ENCODE results near the gene RBPMS2. TPM values are rescaled to one million over a fixed set of nuclear protein-coding genes. Genes with fewer than 3 reads are reported as not detected.

Gene RBPMS2
- total and polyA plus RNA-seq, 2 donors (not counting 1 experiment from before 2014, with no cell fraction given): 0.47 to 0.63 TPM

DNA sequence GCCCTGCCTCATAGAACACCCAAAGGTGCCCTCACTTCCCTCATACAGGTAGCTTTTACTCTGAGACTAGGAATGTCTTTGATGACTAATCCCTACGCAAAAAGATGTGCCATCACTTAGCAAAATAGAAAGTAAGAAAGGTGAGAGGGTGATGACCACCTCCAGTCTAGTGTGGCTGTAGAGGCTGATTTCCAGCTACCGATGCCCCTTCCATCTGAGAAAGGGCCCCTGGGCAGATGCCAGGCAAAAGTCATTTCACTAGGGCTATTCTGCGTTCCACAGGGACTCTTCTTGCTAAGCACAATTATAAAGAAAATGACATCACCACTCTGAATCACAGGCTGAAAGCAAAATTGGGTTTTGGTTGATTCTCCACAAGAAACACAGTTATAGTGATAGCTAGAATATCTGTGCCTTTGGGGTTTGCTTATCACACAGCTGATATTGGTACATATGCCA, 77.4 kb downstream of the RBPMS2 start:
- Histone ChIP-seq H4K20me1 (ENCODE audit: control insufficient read depth, insufficient read depth, low read length, poor library complexity, severe bottlenecking) (peaks cover 26% of the 10 kb centered on the region), H3K27me3 (replicated peaks in 1 of 4; ENCODE audit: control extremely low read depth in 1 of 4, control insufficient read depth in 3 of 4, insufficient read depth in 4 of 4, low read length in 3 of 4) (no peaks in the 10 kb centered on the region), H3K79me2 (ENCODE audit: control insufficient read depth, insufficient read depth, low read length) (peaks cover 69% of the 10 kb centered on the region), H3K27ac (ENCODE audit: low read length in 2 of 2) (peak overlapping the region in 1 of 2 donors; percentile 90), H3K4me3 (ENCODE audit: control extremely low read depth in 1 of 5, extremely low read depth in 1 of 5, insufficient read depth in 1 of 5, low read depth in 2 of 5, low read length in 4 of 5) (no peak overlapping the region), H2AFZ (ENCODE audit: insufficient read depth, low read depth, low read length, poor library complexity, severe bottlenecking) (no peak overlapping the region), H3K36me3 (replicated peaks in 1 of 2; ENCODE audit: control extremely low read depth in 1 of 2, control insufficient read depth in 1 of 2, extremely low read depth in 1 of 2, insufficient read depth in 2 of 2, low read length in 1 of 2) (peaks cover 2 to 10% of the 10 kb centered on the region in 2 experiments), H3K9me3 (ENCODE audit: control extremely low read depth in 1 of 3, control insufficient read depth in 2 of 3, insufficient read depth in 1 of 3, low read length in 2 of 3) (no peaks in the 10 kb centered on the region), H3K4me1 (ENCODE audit: control insufficient read depth in 2 of 2, insufficient read depth in 2 of 2, low read length in 2 of 2) (peaks cover 67% of the 10 kb centered on the region in 2 donors), H3K4me2 (replicated peaks; ENCODE audit: low read depth, low read length, poor library complexity, severe bottlenecking) (no peak overlapping the region), H3K9ac (ENCODE audit: low read length) (no peak overlapping the region)
- Mint-ChIP-seq H3K9me3 (ENCODE audit: insufficient read depth) (no peaks in the 10 kb centered on the region), H3K4me3 (no peak overlapping the region), H3K4me1 (peaks cover 82% of the 10 kb centered on the region), H3K27ac (peak overlapping the region; percentile 62), H3K27me3 (no peaks in the 10 kb centered on the region)
- no peak for DNase-seq
- ATAC-seq (ENCODE audit: low read depth): no peak
- no peak for TF ChIP-seq EZH2 (IDR thresholded peaks at IDR 0.05; ENCODE audit: borderline replicate concordance, insufficient read depth, low read depth, low read length, poor library complexity, severe bottlenecking)
- no peak for TF ChIP-seq CTCF (IDR thresholded peaks at IDR 0.05)
- ChIA-PET CTCF (interaction anchor here (0.6 to 25.3 kb wide), 5 partner anchors 12 to 290 kb away, joined by 3 to 549 read pairs (median 4); no protein-coding TSS in a partner anchor), POLR2A (interaction anchor here (0.6 kb wide), 1 partner anchor 282 kb away, joined by 8 read pairs; no protein-coding TSS in a partner anchor)
- WGBS (ENCODE audit: insufficient coverage): 96% methylated on average over 2 of the region's 3 CpGs
- intact Hi-C loops (cut with micrococcal nuclease): no loop called here

GRCh38 chr15:64696481-64696880, 78.9 kb downstream of the RBPMS2 start:
- peaks cover 15% of the 10 kb centered on the region for H4K20me1 ChIP-seq (ENCODE audit: control insufficient read depth, insufficient read depth, low read length, poor library complexity, severe bottlenecking)
- no peaks in the 10 kb centered on the region for H3K9me3 ChIP-seq (ENCODE audit: control extremely low read depth in 1 of 3, control insufficient read depth in 2 of 3, insufficient read depth in 1 of 3, low read length in 2 of 3)
- no peak overlapping the region for H3K9ac ChIP-seq (ENCODE audit: low read length)
- H3K27me3 ChIP-seq (replicated peaks in 1 of 4; ENCODE audit: control extremely low read depth in 1 of 4, control insufficient read depth in 3 of 4, insufficient read depth in 4 of 4, low read length in 3 of 4): no peaks in the 10 kb centered on the region
- H3K4me3 Mint-ChIP-seq: no peak overlapping the region
- TF ChIP-seq EZH2 (IDR thresholded peaks at IDR 0.05; ENCODE audit: borderline replicate concordance, insufficient read depth, low read depth, low read length, poor library complexity, severe bottlenecking) (no peak), CTCF (IDR thresholded peaks at IDR 0.05) (no peak)
- ATAC-seq (ENCODE audit: low read depth) (no peak), DNase-seq (no peak)
- H3K4me2 ChIP-seq (replicated peaks; ENCODE audit: low read depth, low read length, poor library complexity, severe bottlenecking): no peak overlapping the region
- no peaks in the 10 kb centered on the region for H3K27me3 Mint-ChIP-seq
- peaks cover 69% of the 10 kb centered on the region for H3K79me2 ChIP-seq (ENCODE audit: control insufficient read depth, insufficient read depth, low read length)
- H3K4me3 ChIP-seq (ENCODE audit: control extremely low read depth in 1 of 5, extremely low read depth in 1 of 5, insufficient read depth in 1 of 5, low read depth in 2 of 5, low read length in 4 of 5): no peak overlapping the region
- no peak overlapping the region for H2AFZ ChIP-seq (ENCODE audit: insufficient read depth, low read depth, low read length, poor library complexity, severe bottlenecking)
- POLR2A ChIA-PET: no interaction called here
- no CpG with 5 or more reads among the region's 3 CpGs for WGBS (ENCODE audit: insufficient coverage)
- H3K36me3 ChIP-seq (replicated peaks in 1 of 2; ENCODE audit: control extremely low read depth in 1 of 2, control insufficient read depth in 1 of 2, extremely low read depth in 1 of 2, insufficient read depth in 2 of 2, low read length in 1 of 2): peaks cover 2 to 14% of the 10 kb centered on the region in 2 experiments
- peak overlapping the region in 1 of 2 donors; percentile 90 for H3K27ac ChIP-seq (ENCODE audit: low read length in 2 of 2)
- peak overlapping the region; percentile 62 for H3K27ac Mint-ChIP-seq
- peaks cover 59 to 66% of the 10 kb centered on the region in 2 donors for H3K4me1 ChIP-seq (ENCODE audit: control insufficient read depth in 2 of 2, insufficient read depth in 2 of 2, low read length in 2 of 2)
- H3K4me1 Mint-ChIP-seq: peaks cover 72% of the 10 kb centered on the region
- CTCF ChIA-PET: interaction anchor here (1.0 to 25.3 kb wide), 4 partner anchors 11 to 197 kb away, joined by 3 to 549 read pairs (median 44); no protein-coding TSS in a partner anchor
- no peaks in the 10 kb centered on the region for H3K9me3 Mint-ChIP-seq (ENCODE audit: insufficient read depth)
- intact Hi-C loops (cut with micrococcal nuclease): no loop called here

Measured in B cell (primary cell).